Psoas muscle (tissue), 8 donors: ENCODE data around the gene TRIM32. TPM values are rescaled to one million over a fixed set of nuclear protein-coding genes. Genes with fewer than 3 reads are reported as not detected.

Experiments used
- ATAC-seq, 4 donors: fragments of 200-7000 bp; cut with Tn5 transposase; one replicate each; pipeline ENCODE4 v1.9.1; 2020; ENCODE audit warnings: moderate library complexity in 3 of 4, mild to moderate bottlenecking in 2 of 4
- DNase-seq, 2 donors: peaks; one replicate each; pipeline ENCODE4 v3.0.0-alpha.2; 2020
- H3K27ac ChIP-seq: fragments of 200-600 bp; one replicate; pipeline ENCODE4 v1.8.0; 2022
- H3K27me3 ChIP-seq, 3 donors: fragments of 200-600 bp in 1 of 3; one replicate each; pipeline versions ENCODE4 v1.6.1 to v1.8.0; 2013 to 2022; ENCODE audit warnings: low read length in 2 of 3, mild to moderate bottlenecking in 2 of 3, moderate library complexity in 1 of 3; ENCODE audit not compliant: insufficient read depth in 3 of 3
- H3K36me3 ChIP-seq, 2 donors: fragments of 200-600 bp in 1 of 2; one replicate each; pipeline versions ENCODE4 v1.6.1 to v1.8.0; 2013 to 2022; ENCODE audit warnings: low read depth in 1 of 2, mild to moderate bottlenecking in 1 of 2, moderate library complexity in 1 of 2; ENCODE audit not compliant: insufficient read depth in 1 of 2
- H3K4me1 ChIP-seq: fragments of 200-600 bp; one replicate; pipeline ENCODE4 v1.8.0; 2022
- H3K4me3 ChIP-seq: fragments of 200-600 bp; one replicate; pipeline ENCODE4 v1.8.0; 2022; ENCODE audit warnings: mild to moderate bottlenecking
- H3K9me3 ChIP-seq: fragments of 200-600 bp; one replicate; pipeline ENCODE4 v1.8.0; 2022
- WGBS, 3 donors: extraction: QIAGEN DNeasy Blood & Tissue Kit; methylation state at CpG; one replicate each; pipeline versions ENCODE4 v1.1.6 to v1.1.7; 2013; 5-methylcytosine and 5-hydroxymethylcytosine counted together
- intact Hi-C, 2 donors: fragments of 100-400 bp; cut with DNase I; formaldehyde crosslinking; loops; one replicate each; pipeline versions ENCODE4 v1.11.0 to v1.14.2; 2022
- polyA plus RNA-seq, 3 donors: library from polyadenylated mRNA; stranded (reverse); fragments of 200-250 nt; gene quantifications; one replicate each; pipeline ENCODE4 v1.2.3, GENCODE V29; 2013
- total RNA-seq, 4 donors: library from RNA; stranded (reverse); fragmentation: NEBNext Ultra II Directional in 2 of 4; extraction: Animal tissue kit (Norgen Biotek cat#: 25700) in 2 of 4; gene quantifications; one replicate each; pipeline versions ENCODE4 v1.2.1 to v1.2.4, GENCODE V29; 2021 to 2023
- TF ChIP-seq, protein P1 (sequence below): fragments of 200-600 bp; IDR thresholded peaks from one replicate; pipeline ENCODE4 v1.8.0; 2022; ENCODE audit warnings: antibody characterized with exemption
- donor health status: healthy with polysubstance abuse.
- donor health status: DM: no; HTN: no; CAD: no; lungs with moderate emphysema.
- donor health status: Bipolar disorder and iron deficiency.
- donor health status: healthy.
- donor health status: DM: yes; HTN: yes; CAD: no.
- donor health status: DM: no; HTN: no; CAD: no.
- donor health status: DM: no; HTN: no; CAD: no.
- donor health status: DM: yes; HTN: yes; CAD: no.

Gene TRIM32
- total and polyA plus RNA-seq, 7 donors: 6.1 to 47.4 (median 15.3) TPM

DNA sequence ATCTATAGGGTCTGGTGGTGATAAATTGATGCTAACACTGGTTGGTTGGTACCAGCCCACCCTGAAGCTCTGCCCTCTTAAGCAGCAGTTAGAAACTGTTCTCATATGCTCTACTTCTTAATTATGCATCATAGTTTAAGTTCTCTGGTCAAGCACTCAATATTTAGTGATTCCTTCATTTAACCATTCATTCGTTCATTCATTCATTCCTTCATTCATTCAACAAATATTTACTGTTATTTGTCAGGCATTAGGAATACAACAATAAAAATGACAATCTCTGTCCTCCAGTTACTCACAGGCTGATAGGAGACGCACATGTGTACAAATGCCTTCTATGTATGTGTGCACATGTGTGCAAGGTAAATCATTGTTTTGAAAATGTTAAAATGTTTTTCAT lies 54.6 kb downstream of the TRIM32 start:
- no peaks in the 10 kb centered on the region for H3K9me3 ChIP-seq

GRCh38 chr9:116749176-116749575 lies 62.1 kb downstream of the TRIM32 start:
- 92 to 97% (median 92%) methylated on average over 3 of the region's 3 CpGs for WGBS, 3 donors

More for the DNA sequence above, 54.6 kb downstream of the TRIM32 start:
- H3K27me3 ChIP-seq: no peaks in the 10 kb centered on the region
- DNase-seq: no peak
- TF ChIP-seq, protein P1, sequence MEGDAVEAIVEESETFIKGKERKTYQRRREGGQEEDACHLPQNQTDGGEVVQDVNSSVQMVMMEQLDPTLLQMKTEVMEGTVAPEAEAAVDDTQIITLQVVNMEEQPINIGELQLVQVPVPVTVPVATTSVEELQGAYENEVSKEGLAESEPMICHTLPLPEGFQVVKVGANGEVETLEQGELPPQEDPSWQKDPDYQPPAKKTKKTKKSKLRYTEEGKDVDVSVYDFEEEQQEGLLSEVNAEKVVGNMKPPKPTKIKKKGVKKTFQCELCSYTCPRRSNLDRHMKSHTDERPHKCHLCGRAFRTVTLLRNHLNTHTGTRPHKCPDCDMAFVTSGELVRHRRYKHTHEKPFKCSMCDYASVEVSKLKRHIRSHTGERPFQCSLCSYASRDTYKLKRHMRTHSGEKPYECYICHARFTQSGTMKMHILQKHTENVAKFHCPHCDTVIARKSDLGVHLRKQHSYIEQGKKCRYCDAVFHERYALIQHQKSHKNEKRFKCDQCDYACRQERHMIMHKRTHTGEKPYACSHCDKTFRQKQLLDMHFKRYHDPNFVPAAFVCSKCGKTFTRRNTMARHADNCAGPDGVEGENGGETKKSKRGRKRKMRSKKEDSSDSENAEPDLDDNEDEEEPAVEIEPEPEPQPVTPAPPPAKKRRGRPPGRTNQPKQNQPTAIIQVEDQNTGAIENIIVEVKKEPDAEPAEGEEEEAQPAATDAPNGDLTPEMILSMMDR: no peak
- H3K4me1 ChIP-seq: no peaks in the 10 kb centered on the region
- H3K27ac ChIP-seq: no peak overlapping the region
- no peak for ATAC-seq
- no peak overlapping the region for H3K4me3 ChIP-seq
- WGBS, 3 donors: 72 to 80% (median 75%) methylated on average over 2 of the region's 2 CpGs
- no peaks in the 10 kb centered on the region for H3K36me3 ChIP-seq
- intact Hi-C loops: no loop called here

DNA sequence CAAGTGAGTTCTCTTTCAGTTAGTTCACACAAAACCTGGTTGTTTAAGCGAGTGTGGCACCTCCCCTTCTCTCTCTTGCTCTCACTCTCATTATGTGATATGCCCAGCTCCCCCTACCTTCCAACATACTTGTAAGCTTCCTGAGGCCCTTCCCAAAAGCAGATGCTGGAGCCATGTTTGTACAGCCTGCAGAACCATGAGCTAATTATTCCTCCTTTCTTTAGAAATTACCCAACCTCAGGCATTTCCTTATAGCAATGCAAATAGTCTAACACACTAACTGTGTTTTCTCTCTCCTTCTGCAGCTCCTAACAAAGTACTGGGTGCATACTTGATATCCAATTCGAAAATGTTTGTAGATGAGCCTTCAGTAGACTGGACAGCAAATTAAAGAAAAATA lies 62.7 kb downstream of the TRIM32 start:
- intact Hi-C loops: no loop called here
- no peak overlapping the region for H3K27ac ChIP-seq
- TF ChIP-seq, protein P1: no peak

More at GRCh38 chr9:116749176-116749575, 62.1 kb downstream of the TRIM32 start:
- H3K4me1 ChIP-seq: no peaks in the 10 kb centered on the region
- no peak for ATAC-seq
- H3K36me3 ChIP-seq: no peaks in the 10 kb centered on the region
- TF ChIP-seq, protein P1: no peak
- intact Hi-C loops: no loop called here
- no peak overlapping the region for H3K27ac ChIP-seq
- no peaks in the 10 kb centered on the region for H3K9me3 ChIP-seq
- H3K4me3 ChIP-seq: no peak overlapping the region
- H3K27me3 ChIP-seq: no peaks in the 10 kb centered on the region
- no peak for DNase-seq

GRCh38 chr9:116750510-116750909 lies 63.4 kb downstream of the TRIM32 start:
- intact Hi-C loops: no loop called here
- ATAC-seq: no peak
- H3K27ac ChIP-seq: no peak overlapping the region
- TF ChIP-seq, protein P1: no peak
- no peak for DNase-seq
- 44 to 84% (median 81%) methylated on average over 2 of the region's 2 CpGs for WGBS, 3 donors
- H3K9me3 ChIP-seq: no peaks in the 10 kb centered on the region
- no peaks in the 10 kb centered on the region for H3K4me1 ChIP-seq
- H3K4me3 ChIP-seq: no peak overlapping the region
- H3K36me3 ChIP-seq: no peaks in the 10 kb centered on the region
- no peaks in the 10 kb centered on the region for H3K27me3 ChIP-seq

More for the DNA sequence above, 62.7 kb downstream of the TRIM32 start:
- ATAC-seq (no peak), DNase-seq (no peak)
- Histone ChIP-seq H3K4me1 (no peaks in the 10 kb centered on the region), H3K27me3 (no peaks in the 10 kb centered on the region), H3K9me3 (no peaks in the 10 kb centered on the region), H3K4me3 (no peak overlapping the region), H3K36me3 (no peaks in the 10 kb centered on the region)
- 56 to 71% (median 69%) methylated on average over 2 of the region's 2 CpGs for WGBS, 3 donors
